ENCODE results near the gene FUT7.

- no peak for TF ChIP-seq CTCF (IDR thresholded peaks at IDR 0.05)
- no peak for TF ChIP-seq POLR2A (IDR thresholded peaks at IDR 0.05)
These were observed 25.5 kb downstream of the FUT7 start for GRCh38 chr9:137006116-137007003.
